NCI-H2081 treated with DMSO at 0.1 percent for 48 hours (cell line): ENCODE data around the gene CACNG4.
"Not testable (repeated sequence)": the region's sequence is repeated elsewhere in the genome, so short reads cannot be mapped to it uniquely, and the experiment has no call there.

ENCODE experiments used
- DNase-seq: peaks from one replicate; lab custom pipeline; 2025; lab: John Stamatoyannopoulos, UW

Gene CACNG4

GRCh38 chr17:66964930-66965800, 658 bp downstream of the CACNG4 start:
- no peak for DNase-seq

- no peak for DNase-seq
These were observed 1.3 kb downstream of the CACNG4 start for GRCh38 chr17:66965801-66966262.

GRCh38 chr17:66966298-66966697, 1.8 kb downstream of the CACNG4 start:
- no peak for DNase-seq

- no peak for DNase-seq
These were observed 2.4 kb downstream of the CACNG4 start for GRCh38 chr17:66966704-66967418.

GRCh38 chr17:66967837-66968543, 3.5 kb downstream of the CACNG4 start:
- DNase-seq = no peak

- DNase-seq = no peak
These were observed 4.4 kb downstream of the CACNG4 start for GRCh38 chr17:66968916-66969315.

GRCh38 chr17:66970140-66970539, 5.6 kb downstream of the CACNG4 start:
- no peak for DNase-seq

GRCh38 chr17:66970797-66971196, 6.3 kb downstream of the CACNG4 start:
- DNase-seq = no peak

GRCh38 chr17:66971264-66971663, 6.8 kb downstream of the CACNG4 start:
- no peak for DNase-seq

GRCh38 chr17:66971730-66972441, 7.4 kb downstream of the CACNG4 start:
- DNase-seq = no peak

- DNase-seq = not testable (repeated sequence)
These were observed 7.9 kb downstream of the CACNG4 start for GRCh38 chr17:66972442-66972830.

GRCh38 chr17:66975188-66975587, 10.7 kb downstream of the CACNG4 start:
- DNase-seq = no peak

GRCh38 chr17:66975614-66976378, 11.3 kb downstream of the CACNG4 start:
- no peak for DNase-seq

- no peak for DNase-seq
These were observed 11.8 kb downstream of the CACNG4 start for GRCh38 chr17:66976379-66976663.

- no peak for DNase-seq
These were observed 12.3 kb downstream of the CACNG4 start for GRCh38 chr17:66976781-66977201.

GRCh38 chr17:66978514-66979061, 14.1 kb downstream of the CACNG4 start:
- no peak for DNase-seq

GRCh38 chr17:66980896-66981295, 16.4 kb downstream of the CACNG4 start:
- no peak for DNase-seq

GRCh38 chr17:66981983-66982508, 17.5 kb downstream of the CACNG4 start:
- no peak for DNase-seq

- DNase-seq = no peak
These were observed 19.0 kb downstream of the CACNG4 start for GRCh38 chr17:66983414-66984021.

GRCh38 chr17:66984730-66985129, 20.2 kb downstream of the CACNG4 start:
- DNase-seq = no peak
